COLO829 (cell line): Measurements from ENCODE around the gene NRG2.

Source experiments
- DNase-seq: peaks from one replicate; pipeline ENCODE4 v3.0.0; 2012; ENCODE audit warnings: low spot score

NRG2 gene

DNA sequence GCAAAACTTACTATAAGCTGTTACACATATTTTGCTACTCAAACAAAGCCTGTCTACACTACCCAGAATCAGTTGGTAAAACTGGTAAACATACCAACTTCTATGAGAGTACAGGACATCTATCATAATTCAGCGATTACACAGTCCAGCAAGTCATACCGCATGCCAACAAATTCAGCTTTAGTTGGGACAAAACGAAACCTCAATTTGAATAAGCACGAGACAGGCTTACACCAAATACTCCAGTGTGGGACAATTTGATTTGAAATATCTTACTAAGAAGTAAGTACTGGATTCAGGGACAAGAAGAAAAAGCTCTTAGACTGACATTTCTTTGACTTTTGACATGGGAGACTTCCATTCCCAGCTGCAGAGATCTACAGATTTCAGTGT, 2.0 kb downstream of the NRG2 start:
- DNase-seq, result no peak

DNA sequence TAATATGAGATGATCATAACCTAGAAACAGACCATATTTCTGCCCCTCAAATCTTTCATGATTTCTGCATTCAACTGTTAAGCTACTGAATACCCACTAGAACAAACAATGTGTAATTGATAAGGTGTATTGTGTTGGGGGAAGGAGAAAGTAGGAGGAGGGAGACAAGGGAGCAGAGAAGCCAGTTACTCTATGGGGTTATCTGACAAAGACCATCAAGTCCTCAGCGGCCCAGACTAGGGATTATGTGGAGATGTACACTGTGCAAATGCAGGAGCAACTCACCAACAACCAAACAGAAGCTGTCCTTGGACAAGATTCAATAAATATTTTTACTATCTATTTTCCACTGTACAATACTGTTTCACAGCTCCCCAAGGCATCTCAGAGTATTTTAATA, 2.7 kb downstream of the NRG2 start:
- no peak for DNase-seq

DNA sequence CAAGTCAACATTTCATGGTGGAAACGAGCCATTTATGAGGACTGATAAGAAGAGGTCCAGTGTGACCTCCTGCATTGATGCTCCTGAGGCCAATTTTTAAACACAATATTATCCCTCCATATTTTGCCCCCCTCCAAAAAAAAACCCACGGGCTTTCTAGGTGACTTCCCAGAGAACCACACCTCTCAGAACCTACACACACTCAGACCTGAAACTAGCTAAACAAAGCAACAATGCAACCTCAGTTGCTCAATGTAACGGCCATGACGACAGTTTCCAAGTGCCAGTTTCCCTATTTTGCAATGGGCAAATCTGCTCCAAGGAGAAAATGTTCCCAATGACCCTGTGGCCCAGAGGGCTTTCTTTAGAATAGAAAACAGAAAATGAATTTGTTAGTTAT, 3.5 kb downstream of the NRG2 start:
- DNase-seq, result no peak

DNA sequence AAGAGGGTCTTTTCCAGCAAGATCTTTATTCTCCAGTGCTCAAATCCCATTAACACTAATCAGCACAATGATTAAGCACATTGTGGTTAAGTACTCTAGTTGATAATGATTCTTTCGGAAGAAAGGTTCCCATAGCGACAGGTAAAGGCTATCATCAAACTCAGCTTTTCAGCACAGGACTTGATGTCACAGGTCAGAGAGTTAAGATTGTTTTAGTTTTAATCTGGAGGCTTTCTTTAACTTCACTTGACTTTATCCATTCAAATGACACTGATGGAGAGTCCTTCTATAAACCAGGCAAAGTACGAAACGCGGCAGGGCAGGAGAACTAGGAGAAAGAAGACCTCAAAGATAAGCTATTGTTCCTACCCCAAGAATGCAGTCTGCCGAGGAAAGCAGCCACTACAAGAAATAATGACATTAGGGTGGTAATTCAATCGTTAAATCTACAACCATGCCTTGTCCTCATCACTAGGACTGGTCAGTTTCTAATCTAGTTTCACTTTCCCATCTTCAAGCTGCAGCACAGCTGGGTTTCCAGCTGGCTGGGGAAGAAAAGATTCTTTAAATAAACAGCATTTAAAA, 4.6 kb downstream of the NRG2 start:
- DNase-seq, result no peak

DNA sequence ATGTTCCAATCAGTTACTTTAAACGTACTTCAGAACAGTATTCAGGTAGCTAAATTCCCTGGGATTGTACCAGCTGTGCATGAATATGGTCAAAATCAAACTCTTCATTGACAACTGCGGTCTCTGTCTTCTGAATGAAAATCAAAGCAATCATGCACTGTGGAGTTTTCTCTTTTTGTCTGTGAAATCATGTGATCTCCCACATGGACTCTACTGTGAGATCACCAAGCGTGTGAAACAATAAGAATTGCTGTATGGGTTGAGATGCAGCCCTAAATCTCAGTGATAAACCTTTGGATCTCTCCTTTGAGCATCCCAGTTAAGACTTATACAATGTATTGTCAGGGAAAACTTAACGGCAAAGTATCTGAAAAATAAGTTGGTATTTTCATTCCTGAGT, 6.1 kb downstream of the NRG2 start:
- DNase-seq, result no peak

DNA sequence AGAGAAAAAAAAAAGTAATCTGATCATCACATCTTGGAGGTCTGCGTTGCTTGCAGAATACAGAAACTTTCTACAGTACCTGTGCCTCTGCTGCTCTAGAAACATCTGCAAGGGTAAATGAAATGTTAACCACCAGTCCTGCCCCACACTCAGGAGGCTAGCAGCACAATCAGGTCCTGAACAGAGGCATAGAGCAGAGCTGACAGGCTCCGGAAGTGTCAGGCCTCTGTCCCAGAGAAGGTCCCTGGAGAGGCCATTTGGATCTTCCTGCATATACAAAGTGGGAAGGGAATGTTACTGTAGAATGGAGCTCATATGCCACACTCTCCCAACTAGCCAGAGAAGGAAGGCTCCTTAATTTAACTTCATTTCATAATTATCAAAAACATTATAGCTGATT, 7.2 kb downstream of the NRG2 start:
- no peak for DNase-seq

DNA sequence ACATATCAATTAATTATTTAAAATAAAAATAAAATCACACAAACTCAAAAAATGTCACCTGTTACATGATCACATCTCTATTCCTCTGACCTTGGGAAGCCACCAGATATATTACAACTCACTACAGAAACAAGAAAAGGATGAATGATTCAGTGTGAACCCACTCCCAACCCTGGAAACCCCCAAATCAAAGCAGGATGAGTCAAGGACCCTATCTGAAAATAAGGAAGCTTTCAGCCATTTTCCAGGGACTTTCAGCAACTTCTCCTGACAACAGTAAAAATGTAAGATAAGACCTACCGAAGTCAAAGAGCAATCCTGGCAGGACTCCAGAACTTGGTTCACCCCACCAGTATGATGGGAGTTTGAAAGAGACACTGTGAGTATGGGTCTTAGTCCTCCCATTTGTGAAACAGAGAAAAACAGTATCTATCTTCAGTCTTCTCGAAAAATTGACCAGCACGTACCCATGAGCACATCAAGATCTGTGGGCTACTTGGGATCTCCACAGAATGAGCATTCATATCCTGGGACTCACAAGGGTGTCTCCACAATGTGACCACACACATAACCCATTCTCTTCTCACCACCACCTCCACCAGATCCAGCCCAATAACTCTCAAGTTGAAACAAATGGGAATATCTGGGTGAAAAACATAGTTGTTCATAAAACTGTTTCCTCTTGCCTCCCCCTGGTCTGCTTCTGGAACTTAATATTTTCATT, 9.9 kb downstream of the NRG2 start:
- DNase-seq, result no peak

DNA sequence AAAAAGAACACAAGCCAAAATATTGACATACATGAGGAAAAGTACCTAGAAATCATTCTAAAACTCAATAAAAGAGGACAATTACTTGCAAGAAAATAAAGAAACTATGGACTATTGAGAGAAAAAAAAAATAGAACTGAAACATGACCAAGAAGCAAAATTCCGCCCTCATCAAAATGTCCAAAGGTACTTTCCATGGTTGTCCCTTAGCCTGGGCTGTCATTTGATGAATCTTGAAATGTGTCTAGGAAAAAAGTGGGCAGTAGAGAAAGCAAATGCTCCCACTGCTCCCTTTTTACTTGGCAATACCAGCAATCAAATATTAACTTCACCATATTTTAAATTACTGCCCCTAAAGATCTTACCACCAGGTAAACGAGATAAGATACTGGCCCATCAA, 10.8 kb downstream of the NRG2 start:
- no peak for DNase-seq

DNA sequence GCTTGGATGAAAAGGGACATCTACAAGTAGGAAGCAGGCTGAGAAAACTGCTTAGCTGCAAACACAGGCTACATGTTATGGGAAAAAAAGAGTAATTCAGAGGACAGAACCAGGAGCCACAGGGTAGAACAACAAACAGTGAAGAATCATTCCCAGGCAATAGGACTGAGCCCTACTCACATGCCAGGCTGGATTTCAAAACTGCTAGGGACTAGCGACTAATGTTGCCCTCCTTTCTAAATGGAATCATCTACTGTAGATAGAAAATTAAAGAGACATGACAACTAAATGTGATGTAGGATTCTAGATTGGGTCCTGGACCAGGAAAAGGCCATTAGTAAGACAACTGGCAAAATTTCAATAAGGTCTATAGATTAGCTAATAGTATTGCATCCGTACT, 15.3 kb downstream of the NRG2 start:
- no peak for DNase-seq

DNA sequence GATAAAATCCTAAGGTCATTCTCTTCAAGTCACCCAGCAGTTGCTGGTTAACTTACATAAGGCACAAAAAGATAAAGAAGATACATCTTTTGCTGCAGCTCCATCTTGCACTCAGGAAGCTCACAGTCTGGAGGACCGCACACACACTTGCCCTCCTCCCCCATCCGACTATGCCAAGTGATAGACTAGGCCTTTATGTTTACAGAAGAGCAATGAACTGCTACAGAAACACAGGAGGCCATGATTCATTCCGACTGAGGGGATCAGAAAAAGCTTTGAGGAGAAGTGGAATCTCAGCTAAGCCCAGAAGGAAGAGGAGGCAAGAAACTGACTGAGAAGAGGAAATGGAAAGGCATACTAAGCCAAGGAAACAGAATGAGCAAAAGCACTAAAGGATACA, 17.4 kb downstream of the NRG2 start:
- no peak for DNase-seq

DNA sequence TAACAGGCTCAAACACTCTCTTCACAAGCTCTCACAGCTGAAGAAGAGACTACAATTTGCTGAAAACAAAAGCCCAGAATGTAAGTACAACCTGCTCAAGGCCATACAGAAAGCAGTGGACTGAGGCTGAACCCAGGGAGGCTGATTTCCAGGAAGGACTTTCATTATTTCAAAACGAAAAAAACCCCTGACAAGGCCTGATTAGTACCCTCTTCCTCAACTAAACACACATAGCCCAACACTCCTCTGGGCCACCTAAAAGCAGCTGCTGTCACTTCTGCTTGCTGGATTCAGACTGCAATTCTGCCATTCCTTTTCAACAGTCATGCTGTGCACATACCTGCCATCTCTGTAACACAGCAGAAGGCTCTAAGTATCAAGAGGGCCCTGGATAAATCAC, 18.2 kb downstream of the NRG2 start:
- DNase-seq, result no peak

DNA sequence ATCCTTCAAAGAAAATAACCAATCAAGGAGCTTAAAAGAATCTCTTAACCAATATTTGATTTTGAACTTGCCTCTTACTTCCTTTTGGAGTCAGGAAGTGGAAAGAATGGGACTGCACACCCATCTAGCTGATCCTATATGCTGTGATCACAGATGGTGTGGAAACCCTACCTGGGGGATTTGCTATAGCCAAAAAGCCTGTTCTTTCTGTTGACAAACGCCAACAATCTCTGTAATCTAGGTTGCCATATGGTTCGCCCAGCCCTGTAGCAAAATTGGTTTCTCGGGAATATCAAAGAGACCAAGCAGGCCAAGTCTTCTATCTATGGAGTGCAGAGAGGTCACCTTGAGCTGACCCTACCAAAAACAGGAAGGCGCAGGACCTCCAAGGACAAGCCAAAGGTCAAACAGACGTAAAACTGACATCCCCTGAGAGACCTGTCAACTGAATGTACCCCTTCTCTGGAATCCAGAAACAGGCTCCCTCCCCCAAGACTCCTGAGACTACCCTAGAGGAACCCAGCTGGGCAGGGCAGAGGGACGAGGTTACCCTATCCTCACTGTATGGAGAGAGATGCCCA, 19.4 kb downstream of the NRG2 start:
- no peak for DNase-seq

DNA sequence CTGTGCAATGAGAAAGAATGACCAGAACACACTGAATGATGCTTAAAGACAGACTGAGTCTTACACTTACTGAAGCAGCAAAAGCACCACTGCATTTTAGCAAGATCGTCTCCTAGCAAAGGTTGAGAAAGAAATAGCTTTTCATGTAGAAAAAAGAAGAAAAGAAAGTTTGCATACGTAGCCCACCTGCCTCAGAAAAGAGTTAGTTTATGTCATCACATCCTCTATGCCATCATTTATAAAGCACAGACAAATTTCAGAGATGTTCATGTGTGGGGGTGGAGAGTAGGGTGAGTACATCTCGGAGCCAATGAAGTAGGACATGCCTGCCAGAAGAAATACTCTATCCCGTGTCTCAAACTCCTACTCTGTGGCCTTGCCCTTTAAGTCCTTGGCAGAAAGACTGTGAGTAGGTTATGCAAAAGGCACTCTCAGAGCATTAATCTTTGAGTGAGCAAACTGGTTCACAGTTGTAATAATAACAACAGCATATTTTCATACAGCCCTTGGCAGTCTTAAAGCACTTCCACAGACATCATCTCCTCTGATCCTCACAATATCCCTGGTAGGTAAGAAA, 22.4 kb downstream of the NRG2 start:
- no peak for DNase-seq

DNA sequence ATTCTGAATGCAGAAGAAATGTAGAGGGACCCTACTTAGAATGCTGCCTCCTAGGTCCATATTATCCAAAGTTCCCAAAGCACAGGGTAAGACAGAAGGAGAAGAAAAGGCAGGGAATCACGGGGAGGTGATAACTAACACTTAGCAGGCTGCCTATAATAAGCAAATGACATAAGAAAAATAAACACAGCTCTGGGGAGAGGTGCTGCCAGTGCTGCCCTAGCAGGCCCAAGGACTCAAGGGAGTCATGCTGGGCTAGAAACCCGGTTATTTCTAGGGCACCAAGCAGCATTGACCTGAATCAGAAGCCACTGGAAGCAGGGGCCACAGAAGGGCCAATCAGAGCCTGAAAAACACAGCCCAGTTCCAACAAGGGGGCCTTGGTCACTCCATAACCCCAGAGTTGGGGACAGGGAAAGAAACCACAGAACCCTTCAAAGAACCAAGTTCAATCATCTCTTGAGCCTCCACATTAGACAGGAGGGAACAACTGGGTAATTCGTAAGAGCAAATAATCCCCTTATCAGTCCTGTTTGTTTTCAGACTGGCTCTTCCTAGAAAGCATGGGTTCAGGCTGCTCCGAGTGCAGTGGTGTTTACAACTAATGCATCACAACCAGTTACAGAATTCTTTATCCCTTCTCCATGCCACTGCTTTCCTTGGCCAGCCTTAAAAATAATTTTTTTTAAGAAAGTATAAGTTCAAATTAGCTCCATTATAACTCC, 24.0 kb downstream of the NRG2 start:
- DNase-seq, result no peak

DNA sequence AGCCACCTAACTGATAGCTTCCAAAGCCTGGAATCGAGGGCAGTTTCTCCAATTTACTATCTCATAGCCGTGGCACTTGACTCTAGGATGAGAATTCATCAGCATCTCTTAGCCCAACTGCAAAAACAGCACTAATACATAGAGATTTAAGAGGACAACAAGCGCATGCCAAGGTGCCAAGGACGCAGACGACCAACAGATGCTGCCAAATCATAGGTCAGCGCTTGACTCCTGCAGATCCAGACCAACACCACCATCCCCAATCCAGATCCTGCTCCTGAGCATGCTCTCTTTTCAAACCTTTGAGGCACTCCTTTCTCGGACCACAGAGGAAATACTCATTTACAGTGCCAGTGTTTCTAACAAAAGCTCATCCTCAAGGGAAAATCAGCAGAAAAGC, 24.6 kb downstream of the NRG2 start:
- no peak for DNase-seq

DNA sequence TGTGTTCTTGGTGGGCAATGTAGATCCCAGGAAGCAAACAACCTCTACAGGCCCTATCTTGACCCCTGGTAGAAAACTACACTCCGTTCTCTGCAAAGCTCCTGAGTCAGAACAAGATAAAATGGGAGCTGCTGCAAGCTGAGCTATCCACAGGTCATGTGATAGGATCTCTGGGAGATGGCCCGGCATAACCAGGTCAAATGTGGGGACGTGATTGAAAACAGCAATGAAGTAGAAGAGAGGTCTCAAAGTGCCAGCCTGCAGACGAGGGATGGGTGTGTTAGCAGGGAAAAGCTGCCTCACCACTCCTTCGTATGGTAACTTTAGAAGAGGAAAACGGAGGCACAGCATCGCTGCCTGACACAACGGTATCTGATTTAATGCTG, 25.0 kb downstream of the NRG2 start:
- DNase-seq, result no peak

DNA sequence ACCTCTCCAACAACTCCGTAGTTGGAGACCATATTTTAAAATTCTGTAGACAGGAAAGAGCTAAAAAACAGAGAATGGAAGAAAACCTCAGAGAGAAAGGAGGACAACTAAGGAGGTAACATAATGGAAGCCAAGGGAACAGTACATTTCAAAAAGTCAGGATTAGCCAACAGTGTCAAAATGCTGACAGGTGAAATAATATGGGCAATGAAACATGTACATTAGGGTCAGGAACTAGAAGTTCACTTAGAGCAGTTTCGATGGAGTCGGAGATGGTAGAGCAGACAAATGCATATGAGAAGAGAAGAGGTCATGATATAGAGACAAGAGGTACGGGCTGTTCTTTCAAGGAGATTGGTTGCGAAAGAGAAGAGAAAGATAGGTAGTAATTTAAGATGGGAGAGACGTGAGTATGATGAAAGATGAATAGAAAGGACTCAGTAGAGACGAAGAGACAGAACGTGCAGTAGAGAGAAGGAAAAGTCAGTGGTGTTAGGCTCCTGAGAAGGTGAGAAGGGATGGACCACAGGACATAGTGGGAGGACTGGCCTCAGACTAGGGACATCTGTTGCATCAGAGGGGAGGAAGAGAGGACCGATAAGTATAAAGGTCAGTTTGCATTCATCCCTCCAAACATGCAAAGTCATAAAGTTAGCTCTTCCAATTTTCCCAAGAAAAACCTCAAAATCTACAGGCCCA, 25.6 kb downstream of the NRG2 start:
- no peak for DNase-seq

DNA sequence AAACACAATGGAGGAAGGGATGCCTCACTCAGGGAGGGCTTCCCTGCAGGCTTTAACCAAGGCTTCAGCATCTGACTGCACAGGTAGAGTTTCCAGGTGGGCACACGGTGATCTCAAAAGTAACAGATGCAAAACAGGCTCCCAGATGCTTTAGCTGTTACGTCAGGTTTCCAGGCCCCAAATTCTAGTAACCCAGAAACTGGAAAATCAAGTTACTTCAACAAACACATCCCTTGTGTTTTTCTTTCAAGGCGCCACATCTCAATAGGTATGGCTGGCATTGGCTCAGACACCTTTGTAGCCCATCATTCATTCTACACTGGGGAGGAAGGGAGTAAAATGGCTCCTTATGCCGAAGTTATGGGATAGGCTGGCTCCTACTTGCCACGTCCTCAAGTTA, 27.4 kb downstream of the NRG2 start:
- no peak for DNase-seq

DNA sequence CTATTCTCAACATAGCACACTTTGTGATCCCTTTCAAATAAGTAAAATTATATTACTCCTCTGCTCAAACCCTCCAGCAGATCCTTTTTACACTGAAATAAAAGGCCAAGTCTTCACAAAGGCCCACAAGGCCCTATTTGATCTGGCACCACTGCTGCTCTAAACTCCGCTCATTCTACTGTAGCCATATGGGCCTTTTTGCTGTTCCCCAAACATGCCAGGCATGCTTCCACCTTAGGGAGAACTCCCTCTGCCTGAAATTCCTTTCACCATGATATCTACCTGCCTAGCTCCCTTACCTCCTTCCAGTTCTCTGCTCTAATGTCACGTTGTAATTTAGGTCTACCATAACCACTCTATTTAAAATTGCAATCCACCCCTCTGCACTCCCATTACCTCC, 28.3 kb downstream of the NRG2 start:
- no peak for DNase-seq

DNA sequence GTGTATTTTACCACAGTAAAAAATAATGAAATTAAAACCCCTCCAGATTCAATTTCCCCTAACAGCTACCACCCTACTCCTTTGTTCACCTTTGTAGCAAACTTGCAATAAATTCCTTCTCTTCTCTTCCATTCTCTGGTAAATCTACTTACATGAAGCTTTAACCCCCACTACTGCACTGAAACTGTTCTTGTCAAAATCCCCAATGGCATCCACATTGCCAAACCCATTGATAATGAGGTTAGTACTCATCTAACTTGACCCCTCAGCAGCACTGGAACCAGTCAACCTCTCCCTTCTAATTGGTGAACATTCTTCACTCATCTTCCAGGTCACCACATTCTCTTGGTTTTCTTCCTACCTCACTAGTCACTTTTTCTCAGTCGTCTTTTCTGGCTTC, 29.6 kb downstream of the NRG2 start:
- DNase-seq, result no peak

DNA sequence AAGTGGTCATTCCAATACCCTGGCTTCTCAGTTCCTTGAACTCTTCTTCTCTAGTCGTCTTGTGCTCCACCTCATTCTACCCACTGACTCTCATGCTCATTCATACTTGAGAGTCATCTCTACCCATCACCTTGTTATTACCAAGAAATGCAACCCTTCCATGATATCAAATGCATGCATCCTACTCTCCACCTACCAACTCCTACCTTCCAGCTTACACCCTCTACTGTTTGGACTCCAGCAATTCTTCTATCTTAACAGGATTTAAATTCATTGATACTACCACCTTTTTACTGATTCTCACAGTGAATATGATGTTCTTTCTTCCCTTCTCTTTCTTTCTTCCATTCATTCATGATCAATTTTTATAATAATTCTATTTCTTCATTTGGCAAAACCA, 30.7 kb downstream of the NRG2 start:
- DNase-seq, result no peak

DNA sequence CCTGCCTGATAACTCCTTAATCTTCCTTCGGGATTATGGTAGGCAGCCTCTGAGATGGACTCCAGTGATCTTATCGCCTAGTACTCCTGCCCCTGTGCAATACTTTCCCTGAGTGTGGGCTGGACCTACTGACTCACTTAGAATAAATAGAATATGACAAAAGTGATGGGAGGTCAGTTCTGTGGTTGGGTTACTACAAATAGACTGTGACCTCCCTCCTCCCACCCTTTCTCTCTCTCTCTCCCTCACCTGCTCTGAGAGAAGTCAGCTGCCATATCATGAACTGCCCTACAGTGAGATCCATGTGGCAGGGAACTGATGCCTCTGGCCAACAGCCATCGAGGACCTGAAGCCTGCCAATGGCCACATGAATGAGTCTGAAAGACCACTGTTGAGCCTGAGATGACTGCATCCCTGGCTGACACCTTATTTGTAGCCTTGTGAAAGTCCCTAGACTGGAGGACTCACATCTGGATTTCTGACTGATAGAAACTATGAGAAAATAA, 31.7 kb downstream of the NRG2 start:
- DNase-seq, result no peak
